Memory B cell (primary cell): Measurements from ENCODE around the gene SLC17A5.
"Not testable (repeated sequence)": the region's sequence is repeated elsewhere in the genome, so short reads cannot be mapped to it uniquely, and the experiment has no call there.

Experiments
- ATAC-seq: fragments of 150-1000 bp; cut with Tn5 transposase; 2 replicates; pipeline ENCODE4 v1.10.0; 2021; ENCODE audit warnings: low read depth, mild to moderate bottlenecking, moderate library complexity
- DNase-seq, 2 donors: peaks; one replicate each; pipeline ENCODE4 v3.0.0; 2022; ENCODE audit warnings: low spot score in 2 of 2
- H3K27ac Mint-ChIP-seq: one replicate; pipeline ENCODE4 v1.8.0; 2022; ENCODE audit warnings: mild to moderate bottlenecking, moderate library complexity, mixed read lengths
- H3K27me3 Mint-ChIP-seq: one replicate; pipeline ENCODE4 v1.8.0; 2022; ENCODE audit warnings: mixed read lengths
- H3K36me3 Mint-ChIP-seq: one replicate; pipeline ENCODE4 v1.8.0; 2022; ENCODE audit warnings: mild to moderate bottlenecking, mixed read lengths
- H3K4me1 Mint-ChIP-seq: one replicate; pipeline ENCODE4 v1.8.0; 2022; ENCODE audit warnings: mixed read lengths
- H3K4me3 Mint-ChIP-seq: one replicate; pipeline ENCODE4 v1.8.0; 2022; ENCODE audit warnings: mild to moderate bottlenecking, moderate library complexity, mixed read lengths
- H3K9me3 Mint-ChIP-seq: one replicate; pipeline ENCODE4 v1.8.0; 2022; ENCODE audit warnings: mixed read lengths

SLC17A5 gene

DNA sequence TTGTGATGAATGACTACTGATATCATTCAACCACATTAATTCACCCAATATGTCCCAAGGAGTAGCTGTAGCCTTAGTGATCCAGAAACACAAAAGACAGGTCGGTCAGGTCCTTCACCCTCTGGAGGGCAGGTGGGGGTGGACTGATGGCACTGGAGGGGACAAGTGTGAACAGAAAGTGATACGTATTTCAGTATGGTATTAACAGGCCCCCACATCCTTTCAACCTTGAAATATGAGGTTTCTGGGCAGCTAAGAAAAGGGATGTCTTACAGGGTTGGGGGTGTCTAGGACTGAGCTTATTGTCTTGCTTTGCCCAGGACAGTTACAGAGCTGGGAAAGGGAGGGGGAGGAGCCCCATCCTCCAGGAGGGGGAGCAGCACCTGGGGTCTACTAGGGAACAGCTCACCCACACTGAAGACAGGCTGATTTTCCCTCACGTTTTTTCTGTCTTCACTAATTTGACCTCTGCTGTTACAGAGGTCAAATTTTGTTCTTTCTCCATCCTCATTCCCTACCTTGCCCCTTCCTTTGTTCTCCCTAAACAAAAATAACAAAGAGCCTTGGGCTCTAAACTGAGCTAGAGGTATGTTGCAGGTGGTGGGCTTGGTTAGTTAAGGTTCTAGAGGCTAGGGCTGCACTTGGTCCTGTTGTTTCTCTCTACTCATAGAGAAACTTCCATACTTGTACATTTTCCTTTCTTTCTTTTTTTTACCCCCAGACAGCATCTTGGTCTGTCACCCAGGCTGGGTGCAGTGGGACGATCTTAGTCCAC is 95.0 kb downstream of the SLC17A5 start:
- Mint-ChIP-seq H3K9me3 (no peaks in the 10 kb centered on the region), H3K27ac (peak overlapping the region; percentile 4), H3K4me1 (peaks cover 13% of the 10 kb centered on the region), H3K27me3 (no peaks in the 10 kb centered on the region), H3K4me3 (no peak overlapping the region), H3K36me3 (no peaks in the 10 kb centered on the region)
- ATAC-seq, result no peak
- DNase-seq, result no peak

GRCh38 chr6:73556836-73557235 is 97.0 kb downstream of the SLC17A5 start:
- no peak for DNase-seq
- Mint-ChIP-seq H3K27me3 (no peaks in the 10 kb centered on the region), H3K27ac (no peak overlapping the region), H3K4me1 (peaks cover 13% of the 10 kb centered on the region), H3K9me3 (no peaks in the 10 kb centered on the region), H3K4me3 (no peak overlapping the region), H3K36me3 (no peaks in the 10 kb centered on the region)
- ATAC-seq, result no peak

GRCh38 chr6:73555380-73555949 is 98.3 kb downstream of the SLC17A5 start:
- H3K9me3 Mint-ChIP-seq, H3K27me3 Mint-ChIP-seq, ATAC-seq, H3K36me3 Mint-ChIP-seq, H3K27ac Mint-ChIP-seq, H3K4me3 Mint-ChIP-seq, DNase-seq, H3K4me1 Mint-ChIP-seq: not testable (repeated sequence)

DNA sequence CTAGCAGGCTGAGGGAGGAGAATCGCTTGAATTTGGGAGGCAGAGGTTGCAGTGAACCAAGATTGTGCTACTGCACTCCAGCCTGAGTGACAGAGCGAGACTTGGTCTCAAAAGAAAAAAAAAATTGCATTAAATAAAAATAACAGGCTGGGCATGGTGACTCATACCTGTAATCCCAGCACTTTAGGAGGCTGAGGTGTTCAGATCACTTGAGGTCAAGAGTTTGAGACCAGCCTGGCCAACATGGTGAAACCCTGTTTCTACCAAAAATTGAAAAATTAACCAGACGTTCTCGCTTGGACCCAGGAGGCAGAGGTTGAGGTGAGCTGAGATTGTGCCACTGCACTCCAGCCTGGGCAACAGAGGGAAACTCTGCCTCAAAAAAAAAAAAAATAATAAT is 102.7 kb downstream of the SLC17A5 start:
- H3K4me1 Mint-ChIP-seq, H3K9me3 Mint-ChIP-seq, ATAC-seq, H3K27me3 Mint-ChIP-seq, DNase-seq, H3K36me3 Mint-ChIP-seq, H3K27ac Mint-ChIP-seq, H3K4me3 Mint-ChIP-seq: not testable (repeated sequence)

- Mint-ChIP-seq H3K9me3 (peaks cover 1% of the 10 kb centered on the region), H3K27me3 (no peaks in the 10 kb centered on the region), H3K4me1 (peaks cover 6% of the 10 kb centered on the region), H3K36me3 (peaks cover 2% of the 10 kb centered on the region), H3K27ac (no peak overlapping the region), H3K4me3 (no peak overlapping the region)
- DNase-seq (no peak), ATAC-seq (no peak)
Measured at GRCh38 chr6:73548458-73549446, 105.0 kb downstream of the SLC17A5 start.

GRCh38 chr6:73547036-73547435 is 106.8 kb downstream of the SLC17A5 start:
- H3K27me3 Mint-ChIP-seq, result no peaks in the 10 kb centered on the region
- ATAC-seq (no peak), DNase-seq (no peak)
- H3K4me3 Mint-ChIP-seq, result no peak overlapping the region
- no peak overlapping the region for H3K27ac Mint-ChIP-seq
- peaks cover 2% of the 10 kb centered on the region for H3K36me3 Mint-ChIP-seq
- peaks cover 1% of the 10 kb centered on the region for H3K9me3 Mint-ChIP-seq
- H3K4me1 Mint-ChIP-seq, result peaks cover 6% of the 10 kb centered on the region
